A549 (cell line): Measurements from ENCODE around the gene ODAPH. TPM values are rescaled to one million over a fixed set of nuclear protein-coding genes. Genes with fewer than 3 reads are reported as not detected.

Source experiments
- ATAC-seq, 2 experiments: fragments of 200-7000 bp in 1 of 2; fragments of >200 bp in 1 of 2; cut with Nextera tagmentation in 1 of 2; cut with Tn5 transposase in 1 of 2; 3 replicates each; pipeline versions ENCODE4 v1.8.0 to v1.9.1; 2018 to 2020; ENCODE audit warnings: mild to moderate bottlenecking in 1 of 2, moderate library complexity in 1 of 2
- CTCF ChIA-PET: fragments of 300-600 bp; sonication (Branson Sonifier 250); formaldehyde crosslinking; extraction: SDS; loops from one replicate; lab custom pipeline; 2021; ENCODE audit warnings: antibody characterized with exemption, inconsistent platforms; lab: Yijun Ruan, JAX
- POLR2A ChIA-PET: fragments of 350-600 bp; formaldehyde crosslinking; extraction: SDS; loops from one replicate; lab custom pipeline; 2021; ENCODE audit warnings: antibody characterized with exemption, inconsistent platforms; lab: Yijun Ruan, JAX
- DNase-seq, 2 experiments: peaks; one replicate each; pipeline versions ENCODE4 v3.0.0 to v3.0.0-alpha.2; 2011 to 2016; ENCODE audit warnings: low read depth in 1 of 2, low spot score in 1 of 2
- FAIRE-seq: peaks from 2 replicates; lab custom pipeline; 2011; peaks lifted over from hg19 to GRCh38; lab: Jason Lieb, UNC
- H3K27ac ChIP-seq, 2 experiments: fragments of >200 bp; sonication (Bioruptor Twin); formaldehyde crosslinking; 3 replicates each; pipeline ENCODE4 v1.5.1; 2016 to 2017
- H3K4me1 ChIP-seq: fragments of >200 bp; sonication (Bioruptor Twin); formaldehyde crosslinking; 3 replicates; pipeline ENCODE4 v1.6.1; 2016
- H3K4me2 ChIP-seq: fragments of >200 bp; sonication (Bioruptor Twin); formaldehyde crosslinking; 3 replicates; pipeline ENCODE4 v1.6.1; 2016
- H3K4me3 ChIP-seq: fragments of >200 bp; sonication (Bioruptor Twin); formaldehyde crosslinking; 3 replicates; pipeline ENCODE4 v1.5.1; 2016
- H3K9me3 ChIP-seq: fragments of >200 bp; sonication (Bioruptor Twin); formaldehyde crosslinking; 3 replicates; pipeline ENCODE4 v1.6.1; 2016
- BHLHE40 ChIP-seq: IDR thresholded peaks from 2 replicates; pipeline ENCODE4 v1.6.1; 2012; ENCODE audit warnings: low read depth, low read length, inconsistent platforms
- CBX8 ChIP-seq: fragments of 200-600 bp; sonication (generic); IDR thresholded peaks from 2 replicates; pipeline ENCODE4 v1.6.1; 2016
- FOSL2 ChIP-seq, 2 experiments: fragments of 450-650 bp in 1 of 2; fragments of >200 bp in 1 of 2; sonication (Bioruptor Twin) in 1 of 2; formaldehyde crosslinking; IDR thresholded peaks; 2 replicates each; pipeline versions ENCODE4 v1.5.0 to v1.6.1; 2016 to 2020; ENCODE audit warnings: mild to moderate bottlenecking in 1 of 2, moderate library complexity in 1 of 2
- GATA3 ChIP-seq: IDR thresholded peaks from 2 replicates; pipeline ENCODE4 v1.6.1; 2012; ENCODE audit warnings: borderline replicate concordance
- HOXB5 ChIP-seq: fragments of 250-450 bp; sonication (Bioruptor Pico); IDR thresholded peaks from 2 replicates; pipeline ENCODE4 v1.5.0; 2020; ENCODE audit warnings: mild to moderate bottlenecking, moderate library complexity
- JUNB ChIP-seq: fragments of >200 bp; sonication (Bioruptor Twin); formaldehyde crosslinking; IDR thresholded peaks from 2 replicates; pipeline ENCODE4 v1.6.1; 2016
- KDM5A ChIP-seq: fragments of 200-600 bp; sonication (generic); IDR thresholded peaks from 2 replicates; pipeline ENCODE4 v1.6.1; 2016; ENCODE audit warnings: antibody characterized with exemption, mild to moderate bottlenecking
- MAX ChIP-seq: IDR thresholded peaks from 2 replicates; pipeline ENCODE4 v1.6.1; 2012
- MAZ ChIP-seq: fragments of 150-350 bp; IDR thresholded peaks from 2 replicates; pipeline ENCODE4 v1.6.1; 2014; ENCODE audit warnings: antibody characterized with exemption, low read depth, low read length, borderline replicate concordance
- MYC ChIP-seq: IDR thresholded peaks from 2 replicates; pipeline ENCODE4 v1.6.1; 2012; ENCODE audit warnings: mild to moderate bottlenecking, inconsistent platforms, low read length, improper control_type of control experiment, borderline replicate concordance
- NPAS2 ChIP-seq: fragments of 250-450 bp; sonication (Bioruptor Pico); IDR thresholded peaks from 2 replicates; pipeline ENCODE4 v1.8.0; 2022; ENCODE audit warnings: mild to moderate bottlenecking, moderate library complexity, borderline replicate concordance
- PHF8 ChIP-seq: fragments of 200-600 bp; sonication (generic); IDR thresholded peaks from 2 replicates; pipeline ENCODE4 v1.6.1; 2016; ENCODE audit warnings: low read depth, mild to moderate bottlenecking, antibody characterized with exemption, moderate library complexity, borderline replicate concordance
- POLR2A ChIP-seq: IDR thresholded peaks from 2 replicates; pipeline ENCODE4 v1.6.1; 2012; ENCODE audit warnings: mild to moderate bottlenecking, low read length
- POLR2AphosphoS2 ChIP-seq: conservative IDR thresholded peaks from 2 replicates; pipeline ENCODE4 v1.6.1; 2012; ENCODE audit warnings: low read length, improper control_type of control experiment, inconsistent platforms
- SMC3 ChIP-seq: fragments of >200 bp; sonication (Bioruptor Twin); formaldehyde crosslinking; IDR thresholded peaks from 3 replicates; pipeline ENCODE4 v1.6.1; 2018; ENCODE audit warnings: inconsistent platforms
- TFCP2L1 ChIP-seq: fragments of 250-450 bp; sonication (Bioruptor Pico); IDR thresholded peaks from 2 replicates; pipeline ENCODE4 v1.5.0; 2021; ENCODE audit warnings: mild to moderate bottlenecking
- ZNF302 ChIP-seq: fragments of 250-450 bp; sonication (Bioruptor Pico); IDR thresholded peaks from 2 replicates; pipeline ENCODE4 v1.9.0; 2021; ENCODE audit warnings: inconsistent platforms, mild to moderate bottlenecking, moderate library complexity
- ZSCAN20 ChIP-seq: fragments of 250-450 bp; sonication (Bioruptor Pico); IDR thresholded peaks from 2 replicates; pipeline ENCODE4 v1.8.0; 2022; ENCODE audit warnings: mild to moderate bottlenecking, moderate library complexity
- WGBS: methylation state at CpG from one replicate; pipeline ENCODE4 v1.1.6; 2017; ENCODE audit errors: missing lambda C conversion rate; 5-methylcytosine and 5-hydroxymethylcytosine counted together
- polyA plus RNA-seq, 4 experiments: library from polyadenylated mRNA; depleted of rRNA in 3 of 4; stranded (reverse); fragments of >200 nt; fragmentation: RNase III in 1 of 4; extraction: RNeasy Plus Mini Kit Qiagen cat#74134 plus additional on column Dnase treatment in 1 of 4; gene quantifications; 2 replicates in 3 of 4; 3 replicates in 1 of 4; pipeline ENCODE4 v1.2.3, GENCODE V29; 2011 to 2017
- TF ChIP-seq, protein P1 (sequence below): fragments of 200-600 bp; sonication (generic); IDR thresholded peaks from 2 replicates; pipeline ENCODE4 v1.6.1; 2016; ENCODE audit warnings: antibody characterized with exemption, mild to moderate bottlenecking, moderate library complexity
- TF ChIP-seq, protein P2 (sequence below): fragments of >200 bp; sonication (Bioruptor Twin); formaldehyde crosslinking; IDR thresholded peaks from 3 replicates; pipeline ENCODE4 v1.6.1; 2016
- TF ChIP-seq, protein P3 (sequence below): fragments of 250-450 bp; sonication (Bioruptor Pico); IDR thresholded peaks from 2 replicates; pipeline ENCODE4 v1.5.0; 2020; ENCODE audit warnings: low read depth, mild to moderate bottlenecking, moderate library complexity

The ODAPH gene
- polyA plus RNA-seq, 2 of the 4 experiments (the other 2 are of a cell fraction), result 0.06 to 0.08 TPM

DNA sequence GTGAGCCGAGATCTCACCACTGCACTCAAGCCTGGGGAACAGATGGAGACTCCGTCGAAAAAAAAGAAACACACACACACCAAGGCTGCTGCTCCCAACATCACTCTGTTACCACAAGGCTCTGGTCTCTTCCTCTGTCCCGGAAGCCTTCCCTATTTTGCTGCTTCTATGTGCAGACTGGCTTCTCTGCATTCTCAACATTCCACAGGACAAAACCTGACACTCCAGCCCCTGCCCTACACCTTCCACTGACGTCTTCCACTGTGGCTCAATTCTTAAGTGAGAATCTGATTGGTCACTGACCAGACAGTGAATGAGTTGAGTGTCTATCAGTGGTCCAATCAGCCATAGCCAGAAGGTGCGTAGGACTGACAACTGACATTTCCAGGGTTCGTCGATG lies 5.9 kb downstream of the ODAPH start:
- no peaks in the 10 kb centered on the region for H3K9me3 ChIP-seq
- no peaks in the 10 kb centered on the region for H3K4me1 ChIP-seq
- no peak overlapping the region for H3K4me2 ChIP-seq
- ATAC-seq, result peak in 1 of 2 experiments; percentile 43; a peak in 2 of 6 replicates
- POLR2A ChIA-PET, result no interaction called here
- no peak overlapping the region for H3K27ac ChIP-seq
- WGBS, result 73% methylated on average over 8 of the region's 8 CpGs
- no peak for FAIRE-seq
- TF ChIP-seq GATA3, result no peak
- TF ChIP-seq, protein P1, sequence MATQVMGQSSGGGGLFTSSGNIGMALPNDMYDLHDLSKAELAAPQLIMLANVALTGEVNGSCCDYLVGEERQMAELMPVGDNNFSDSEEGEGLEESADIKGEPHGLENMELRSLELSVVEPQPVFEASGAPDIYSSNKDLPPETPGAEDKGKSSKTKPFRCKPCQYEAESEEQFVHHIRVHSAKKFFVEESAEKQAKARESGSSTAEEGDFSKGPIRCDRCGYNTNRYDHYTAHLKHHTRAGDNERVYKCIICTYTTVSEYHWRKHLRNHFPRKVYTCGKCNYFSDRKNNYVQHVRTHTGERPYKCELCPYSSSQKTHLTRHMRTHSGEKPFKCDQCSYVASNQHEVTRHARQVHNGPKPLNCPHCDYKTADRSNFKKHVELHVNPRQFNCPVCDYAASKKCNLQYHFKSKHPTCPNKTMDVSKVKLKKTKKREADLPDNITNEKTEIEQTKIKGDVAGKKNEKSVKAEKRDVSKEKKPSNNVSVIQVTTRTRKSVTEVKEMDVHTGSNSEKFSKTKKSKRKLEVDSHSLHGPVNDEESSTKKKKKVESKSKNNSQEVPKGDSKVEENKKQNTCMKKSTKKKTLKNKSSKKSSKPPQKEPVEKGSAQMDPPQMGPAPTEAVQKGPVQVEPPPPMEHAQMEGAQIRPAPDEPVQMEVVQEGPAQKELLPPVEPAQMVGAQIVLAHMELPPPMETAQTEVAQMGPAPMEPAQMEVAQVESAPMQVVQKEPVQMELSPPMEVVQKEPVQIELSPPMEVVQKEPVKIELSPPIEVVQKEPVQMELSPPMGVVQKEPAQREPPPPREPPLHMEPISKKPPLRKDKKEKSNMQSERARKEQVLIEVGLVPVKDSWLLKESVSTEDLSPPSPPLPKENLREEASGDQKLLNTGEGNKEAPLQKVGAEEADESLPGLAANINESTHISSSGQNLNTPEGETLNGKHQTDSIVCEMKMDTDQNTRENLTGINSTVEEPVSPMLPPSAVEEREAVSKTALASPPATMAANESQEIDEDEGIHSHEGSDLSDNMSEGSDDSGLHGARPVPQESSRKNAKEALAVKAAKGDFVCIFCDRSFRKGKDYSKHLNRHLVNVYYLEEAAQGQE, result no peak
- TF ChIP-seq, all 56 proteins: peak for 0
- peak in 1 of 2 experiments; percentile 8 for DNase-seq
- H3K4me3 ChIP-seq, result no peak overlapping the region
- CTCF ChIA-PET, result no interaction called here

- ChIA-PET CTCF (no interaction called here), POLR2A (no interaction called here)
- no peak overlapping the region for H3K27ac ChIP-seq
- no peak for FAIRE-seq
- H3K4me3 ChIP-seq, result no peak overlapping the region
- 80% methylated on average over 11 of the region's 11 CpGs for WGBS
- no peaks in the 10 kb centered on the region for H3K9me3 ChIP-seq
- H3K4me1 ChIP-seq, result no peaks in the 10 kb centered on the region
- TF ChIP-seq, protein P2, sequence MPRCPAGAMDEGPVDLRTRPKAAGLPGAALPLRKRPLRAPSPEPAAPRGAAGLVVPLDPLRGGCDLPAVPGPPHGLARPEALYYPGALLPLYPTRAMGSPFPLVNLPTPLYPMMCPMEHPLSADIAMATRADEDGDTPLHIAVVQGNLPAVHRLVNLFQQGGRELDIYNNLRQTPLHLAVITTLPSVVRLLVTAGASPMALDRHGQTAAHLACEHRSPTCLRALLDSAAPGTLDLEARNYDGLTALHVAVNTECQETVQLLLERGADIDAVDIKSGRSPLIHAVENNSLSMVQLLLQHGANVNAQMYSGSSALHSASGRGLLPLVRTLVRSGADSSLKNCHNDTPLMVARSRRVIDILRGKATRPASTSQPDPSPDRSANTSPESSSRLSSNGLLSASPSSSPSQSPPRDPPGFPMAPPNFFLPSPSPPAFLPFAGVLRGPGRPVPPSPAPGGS, result no peak
- TF ChIP-seq GATA3 (no peak), NPAS2 (CRISPR knock-in tag) (no peak)
- no peak overlapping the region for H3K4me2 ChIP-seq
- no peak for ATAC-seq
- DNase-seq, result no peak
Observed at GRCh38 chr4:75564023-75564422, 8.2 kb downstream of the ODAPH start.

DNA sequence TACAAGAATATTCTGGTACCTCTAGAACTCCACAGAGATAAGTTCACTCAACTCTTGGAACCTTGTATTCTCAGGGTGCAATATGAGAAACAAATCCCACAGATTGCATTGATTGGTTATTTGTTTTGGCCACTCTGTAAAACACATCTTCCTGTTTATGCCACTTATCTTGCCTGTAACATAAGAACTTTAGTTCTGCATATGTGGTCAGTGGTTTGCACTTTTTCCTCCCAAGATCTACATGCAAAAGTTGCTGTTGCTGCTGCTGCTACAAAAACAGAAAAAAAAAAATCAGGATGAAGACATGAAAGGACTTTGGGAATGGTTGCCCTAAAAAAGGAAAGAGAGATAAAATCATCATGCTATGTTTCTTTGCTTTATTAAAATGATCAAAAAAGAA lies 9.6 kb downstream of the ODAPH start:
- Histone ChIP-seq H3K27ac (no peak overlapping the region), H3K4me3 (no peak overlapping the region), H3K9me3 (no peaks in the 10 kb centered on the region), H3K4me1 (no peaks in the 10 kb centered on the region), H3K4me2 (no peak overlapping the region)
- no peak for ATAC-seq
- no peak for DNase-seq
- TF ChIP-seq MAZ (no peak), FOSL2 (IDR thresholded peaks at IDR 0.05) (no peak), FOSL2 (CRISPR knock-in tag; IDR thresholded peaks at IDR 0.05) (no peak), PHF8 (no peak), ZSCAN20 (CRISPR knock-in tag) (no peak), JUNB (no peak), KDM5A (no peak), POLR2A (no peak), HOXB5 (CRISPR knock-in tag) (no peak), MAX (no peak), SMC3 (no peak), CBX8 (no peak), ZNF302 (CRISPR knock-in tag) (no peak), TFCP2L1 (no peak), MYC (no peak), POLR2AphosphoS2 (no peak), BHLHE40 (no peak)
- TF ChIP-seq, protein P2, result no peak
- TF ChIP-seq, protein P3, sequence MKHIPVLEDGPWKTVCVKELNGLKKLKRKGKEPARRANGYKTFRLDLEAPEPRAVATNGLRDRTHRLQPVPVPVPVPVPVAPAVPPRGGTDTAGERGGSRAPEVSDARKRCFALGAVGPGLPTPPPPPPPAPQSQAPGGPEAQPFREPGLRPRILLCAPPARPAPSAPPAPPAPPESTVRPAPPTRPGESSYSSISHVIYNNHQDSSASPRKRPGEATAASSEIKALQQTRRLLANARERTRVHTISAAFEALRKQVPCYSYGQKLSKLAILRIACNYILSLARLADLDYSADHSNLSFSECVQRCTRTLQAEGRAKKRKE (CRISPR knock-in tag), result no peak
- ChIA-PET CTCF (no interaction called here), POLR2A (no interaction called here)
- FAIRE-seq, result no peak
